ENCODE results near the gene SALL1. TPM values are rescaled to one million over a fixed set of nuclear protein-coding genes. Genes with fewer than 3 reads are reported as not detected.

SALL1 gene
- total and polyA plus RNA-seq, 2 donors (not counting 3 experiments of a cell fraction or from before 2014, with no cell fraction given): not detected

GRCh38 chr16:51147776-51148677 lies 3.0 kb downstream of the SALL1 start:
- Histone ChIP-seq H3K79me2 (ENCODE audit: control insufficient read depth, insufficient read depth, low read length) (no peaks in the 10 kb centered on the region), H4K20me1 (replicated peaks; ENCODE audit: control insufficient read depth, extremely low read depth, insufficient read depth, low read length) (no peaks in the 10 kb centered on the region), H3K4me3 (replicated peaks in 1 of 3; ENCODE audit: insufficient read depth in 1 of 3, low read depth in 1 of 3, low read length in 3 of 3) (no peak overlapping the region), H2AFZ (ENCODE audit: low read depth, low read length) (no peak overlapping the region), H3K9me1 (replicated peaks; ENCODE audit: control insufficient read depth, extremely low read depth, insufficient read depth, low read length) (no peaks in the 10 kb centered on the region), H3K4me1 (ENCODE audit: control insufficient read depth, extremely low read depth, insufficient read depth, low read length) (peaks cover 2% of the 10 kb centered on the region), H3K27ac (ENCODE audit: insufficient read depth, low read depth, low read length) (no peak overlapping the region), H3K9me3 (replicated peaks; ENCODE audit: control insufficient read depth, insufficient read depth, low read length) (no peaks in the 10 kb centered on the region), H3K27me3 (ENCODE audit: control insufficient read depth in 2 of 2, insufficient read depth in 2 of 2, low read length in 2 of 2) (peaks cover 23 to 34% of the 10 kb centered on the region in 2 experiments), H3K36me3 (ENCODE audit: control insufficient read depth in 2 of 2, extremely low read depth in 1 of 2, insufficient read depth in 2 of 2, low read length in 2 of 2) (no peaks in the 10 kb centered on the region), H3K9ac (replicated peaks; ENCODE audit: extremely low read depth, insufficient read depth, low read length) (no peak overlapping the region), H3K4me2 (ENCODE audit: insufficient read depth, low read length) (no peak overlapping the region)
- POLR2A ChIA-PET: no interaction called here
- dilution Hi-C loops (cut with MboI; ENCODE audit: extremely low pct_ligation_motif_present, low sequenced_read_pairs): no loop called here
- BruUV-seq (replicated peaks): no TSS peak
- DNase-seq (ENCODE audit: low read depth, low spot score): no peak
- TF ChIP-seq MYC (IDR thresholded peaks at IDR 0.05; ENCODE audit: low read depth, low read length) (no peak), EZH2 (IDR thresholded peaks at IDR 0.05; ENCODE audit: borderline replicate concordance, low read depth, low read length, severe bottlenecking) (no peak), POLR2AphosphoS5 (IDR thresholded peaks at IDR 0.05; ENCODE audit: insufficient read depth, low read depth, low read length) (no peak), POLR2A (IDR thresholded peaks at IDR 0.05; ENCODE audit: low read depth, low read length) (no peak), JUN (IDR thresholded peaks at IDR 0.05; ENCODE audit: borderline replicate concordance, insufficient read depth, insufficient read length, low read depth) (no peak), GATA2 (IDR thresholded peaks at IDR 0.05; ENCODE audit: insufficient read depth, insufficient read length, low read depth, low read length) (no peak), FOS (IDR thresholded peaks at IDR 0.05; ENCODE audit: borderline replicate concordance, insufficient read depth, low read length) (no peak)
- TF ChIP-seq, protein P1, sequence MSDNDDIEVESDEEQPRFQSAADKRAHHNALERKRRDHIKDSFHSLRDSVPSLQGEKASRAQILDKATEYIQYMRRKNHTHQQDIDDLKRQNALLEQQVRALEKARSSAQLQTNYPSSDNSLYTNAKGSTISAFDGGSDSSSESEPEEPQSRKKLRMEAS (IDR thresholded peaks at IDR 0.05; ENCODE audit: insufficient read depth, insufficient read length): no peak
- TF ChIP-seq, protein P2, sequence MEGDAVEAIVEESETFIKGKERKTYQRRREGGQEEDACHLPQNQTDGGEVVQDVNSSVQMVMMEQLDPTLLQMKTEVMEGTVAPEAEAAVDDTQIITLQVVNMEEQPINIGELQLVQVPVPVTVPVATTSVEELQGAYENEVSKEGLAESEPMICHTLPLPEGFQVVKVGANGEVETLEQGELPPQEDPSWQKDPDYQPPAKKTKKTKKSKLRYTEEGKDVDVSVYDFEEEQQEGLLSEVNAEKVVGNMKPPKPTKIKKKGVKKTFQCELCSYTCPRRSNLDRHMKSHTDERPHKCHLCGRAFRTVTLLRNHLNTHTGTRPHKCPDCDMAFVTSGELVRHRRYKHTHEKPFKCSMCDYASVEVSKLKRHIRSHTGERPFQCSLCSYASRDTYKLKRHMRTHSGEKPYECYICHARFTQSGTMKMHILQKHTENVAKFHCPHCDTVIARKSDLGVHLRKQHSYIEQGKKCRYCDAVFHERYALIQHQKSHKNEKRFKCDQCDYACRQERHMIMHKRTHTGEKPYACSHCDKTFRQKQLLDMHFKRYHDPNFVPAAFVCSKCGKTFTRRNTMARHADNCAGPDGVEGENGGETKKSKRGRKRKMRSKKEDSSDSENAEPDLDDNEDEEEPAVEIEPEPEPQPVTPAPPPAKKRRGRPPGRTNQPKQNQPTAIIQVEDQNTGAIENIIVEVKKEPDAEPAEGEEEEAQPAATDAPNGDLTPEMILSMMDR (IDR thresholded peaks at IDR 0.05; ENCODE audit: extremely low read depth in 1 of 2, insufficient read depth in 1 of 2, low read depth in 1 of 2, low read length in 2 of 2): no peak
- intact Hi-C loops (cut with micrococcal nuclease): no loop called here
- FAIRE-seq: peak; percentile 37
- CTCF ChIA-PET: no interaction called here
